B cell (primary cell): ENCODE data around the gene YBEY.

Source experiments
- EZH2 ChIP-seq: IDR thresholded peaks from 2 replicates; pipeline ENCODE4 v1.6.1; 2012; ENCODE audit warnings: borderline replicate concordance, low read depth, mild to moderate bottlenecking, moderate library complexity, low read length; ENCODE audit not compliant: insufficient read depth, poor library complexity, severe bottlenecking
- TF ChIP-seq, protein P1 (sequence below): fragments of 200-600 bp; IDR thresholded peaks from one replicate; pipeline ENCODE4 v1.8.0; 2022; ENCODE audit warnings: antibody characterized with exemption, mild to moderate bottlenecking

DNA sequence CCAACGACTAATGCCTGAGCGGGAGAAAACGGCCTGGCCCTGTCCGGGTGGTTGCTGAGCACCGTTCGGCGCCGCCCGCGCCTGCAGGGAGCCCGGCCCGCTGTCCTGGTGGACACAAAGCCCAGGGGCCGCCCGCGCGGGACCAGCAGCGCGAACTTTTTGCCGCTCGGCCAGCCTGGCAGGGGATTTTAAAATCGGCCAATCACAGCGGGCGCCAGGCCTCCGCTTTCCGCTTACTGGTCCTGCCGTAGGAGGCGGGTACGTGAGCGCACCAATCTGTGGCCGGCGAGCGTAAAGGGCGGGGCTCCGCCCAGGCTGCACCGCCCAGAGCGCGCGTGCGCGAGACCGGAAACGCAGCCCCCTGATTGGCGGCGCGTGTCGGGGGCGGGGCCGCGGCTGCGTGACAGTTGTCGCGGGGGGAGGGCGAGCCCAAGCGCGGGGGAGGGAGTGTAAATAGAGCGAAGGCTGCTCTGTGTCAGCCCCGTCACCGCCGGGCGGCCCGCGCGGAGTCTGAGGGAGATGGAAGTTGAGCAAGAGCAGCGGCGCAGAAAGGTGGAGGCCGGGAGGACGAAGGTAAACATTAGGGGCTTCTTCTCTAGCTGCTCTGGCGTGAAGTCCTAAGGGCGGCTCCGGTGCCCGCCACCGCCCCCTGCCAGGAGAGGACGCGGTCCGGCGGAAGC, 37.7 kb downstream of the YBEY start, which contains the start of the genes C21orf58 and PCNT:
- TF ChIP-seq, protein P1, sequence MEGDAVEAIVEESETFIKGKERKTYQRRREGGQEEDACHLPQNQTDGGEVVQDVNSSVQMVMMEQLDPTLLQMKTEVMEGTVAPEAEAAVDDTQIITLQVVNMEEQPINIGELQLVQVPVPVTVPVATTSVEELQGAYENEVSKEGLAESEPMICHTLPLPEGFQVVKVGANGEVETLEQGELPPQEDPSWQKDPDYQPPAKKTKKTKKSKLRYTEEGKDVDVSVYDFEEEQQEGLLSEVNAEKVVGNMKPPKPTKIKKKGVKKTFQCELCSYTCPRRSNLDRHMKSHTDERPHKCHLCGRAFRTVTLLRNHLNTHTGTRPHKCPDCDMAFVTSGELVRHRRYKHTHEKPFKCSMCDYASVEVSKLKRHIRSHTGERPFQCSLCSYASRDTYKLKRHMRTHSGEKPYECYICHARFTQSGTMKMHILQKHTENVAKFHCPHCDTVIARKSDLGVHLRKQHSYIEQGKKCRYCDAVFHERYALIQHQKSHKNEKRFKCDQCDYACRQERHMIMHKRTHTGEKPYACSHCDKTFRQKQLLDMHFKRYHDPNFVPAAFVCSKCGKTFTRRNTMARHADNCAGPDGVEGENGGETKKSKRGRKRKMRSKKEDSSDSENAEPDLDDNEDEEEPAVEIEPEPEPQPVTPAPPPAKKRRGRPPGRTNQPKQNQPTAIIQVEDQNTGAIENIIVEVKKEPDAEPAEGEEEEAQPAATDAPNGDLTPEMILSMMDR: no peak
- TF ChIP-seq EZH2: no peak
